ENCODE results near the gene LAPTM4A. TPM values are rescaled to one million over a fixed set of nuclear protein-coding genes. Genes with fewer than 3 reads are reported as not detected.

Gene LAPTM4A
- total RNA-seq, 1 experiment from 2014 or later: 62.7 TPM

- Histone ChIP-seq H3K4me3 (ENCODE audit: low read length) (no peak overlapping the region), H3K27ac (ENCODE audit: low read length) (no peak overlapping the region), H3K4me1 (ENCODE audit: insufficient read depth, low read length) (peaks cover 10% of the 10 kb centered on the region), H3K4me2 (ENCODE audit: low read length) (no peak overlapping the region), H3K9me3 (ENCODE audit: low read length) (no peaks in the 10 kb centered on the region), H3K9me2 (replicated peaks; ENCODE audit: low read length) (no peaks in the 10 kb centered on the region), H4K20me1 (ENCODE audit: low read length) (no peaks in the 10 kb centered on the region), H3K9ac (ENCODE audit: low read length) (no peak overlapping the region), H3K36me3 (ENCODE audit: low read depth, low read length) (no peaks in the 10 kb centered on the region), H3K27me3 (ENCODE audit: low read length) (no peaks in the 10 kb centered on the region), H3K79me2 (ENCODE audit: low read length) (no peaks in the 10 kb centered on the region), H3F3A (ENCODE audit: low read length, unreplicated experiment) (no peaks in the 10 kb centered on the region), H2AFZ (ENCODE audit: low read length) (no peak overlapping the region)
- BruUV-seq (replicated peaks): no TSS peak
- ATAC-seq (no peak), DNase-seq (peak; percentile 60)
- POLR2A ChIA-PET (ENCODE audit: unreplicated experiment): interaction anchor here (0.6 kb wide), 1 partner anchor 152 kb away, joined by 3 read pairs; no protein-coding TSS in a partner anchor
- CTCF ChIA-PET: interaction anchor here (0.6 to 2.0 kb wide), 11 partner anchors 12 to 275 kb away, joined by 3 to 11 read pairs (median 4); partner anchors contain the start of gene LAPTM4A
- TF ChIP-seq EZH2phosphoT487 (IDR thresholded peaks at IDR 0.05; ENCODE audit: borderline replicate concordance, low read length): no peak
- TF ChIP-seq EZH2 (IDR thresholded peaks at IDR 0.05; ENCODE audit: low read length, unreplicated experiment): no peak
- peak; percentile 74 for TF ChIP-seq CTCF (conservative IDR thresholded peaks at IDR 0.05; ENCODE audit: low read depth, low read length)
- intact Hi-C loops (cut with micrococcal nuclease): loop anchor here (1.0 to 2.0 kb wide), 2 partner anchors 59 to 83 kb away; no protein-coding TSS in a partner anchor
These were observed 35.8 kb downstream of the LAPTM4A start for GRCh38 chr2:20015482-20016083.

GRCh38 chr2:20013126-20013849, 38.1 kb downstream of the LAPTM4A start:
- Histone ChIP-seq H3K36me3 (ENCODE audit: low read depth, low read length) (no peaks in the 10 kb centered on the region), H3K4me3 (ENCODE audit: low read length) (peak overlapping the region; percentile 69), H3K79me2 (ENCODE audit: low read length) (no peaks in the 10 kb centered on the region), H3K4me2 (ENCODE audit: low read length) (peak overlapping the region; percentile 93), H3K27ac (ENCODE audit: low read length) (no peak overlapping the region), H2AFZ (ENCODE audit: low read length) (peak overlapping the region; percentile 98), H3K4me1 (ENCODE audit: insufficient read depth, low read length) (peaks cover 17% of the 10 kb centered on the region), H3F3A (ENCODE audit: low read length, unreplicated experiment) (no peaks in the 10 kb centered on the region), H3K9me2 (replicated peaks; ENCODE audit: low read length) (no peaks in the 10 kb centered on the region), H4K20me1 (ENCODE audit: low read length) (no peaks in the 10 kb centered on the region), H3K9me3 (ENCODE audit: low read length) (no peaks in the 10 kb centered on the region), H3K9ac (ENCODE audit: low read length) (peak overlapping the region; percentile 53), H3K27me3 (ENCODE audit: low read length) (no peaks in the 10 kb centered on the region)
- POLR2A ChIA-PET (ENCODE audit: unreplicated experiment): no interaction called here
- intact Hi-C loops (cut with micrococcal nuclease): no loop called here
- CTCF ChIA-PET: no interaction called here
- TF ChIP-seq EZH2 (IDR thresholded peaks at IDR 0.05; ENCODE audit: low read length, unreplicated experiment) (no peak), CTCF (conservative IDR thresholded peaks at IDR 0.05; ENCODE audit: low read depth, low read length) (no peak), EZH2phosphoT487 (IDR thresholded peaks at IDR 0.05; ENCODE audit: borderline replicate concordance, low read length) (no peak)
- TSS peak; percentile 37 for BruUV-seq (replicated peaks)
- DNase-seq: no peak
- ATAC-seq: no peak
